GM12878 (cell line): ENCODE measurements around the gene PROB1. TPM values are rescaled to one million over a fixed set of nuclear protein-coding genes. Genes with fewer than 3 reads are reported as not detected.

Experiments
- ATAC-seq: fragments of 200-7000 bp; cut with Tn5 transposase; 3 replicates; pipeline ENCODE4 v1.9.1; 2020; ENCODE audit warnings: mild to moderate bottlenecking, moderate library complexity
- BruUV-seq: library from RNA; stranded (reverse); fragments of 400-500 nt; replicated peaks from 2 replicates; lab custom pipeline; 2021; lab: Mats Ljungman, UMichigan
- CTCF ChIA-PET: fragments of 300-600 bp; sonication (Branson Sonifier 250); formaldehyde crosslinking; extraction: SDS; loops from one replicate; lab custom pipeline; 2021; ENCODE audit warnings: inconsistent platforms; lab: Yijun Ruan, JAX
- POLR2A ChIA-PET: fragments of 350-600 bp; formaldehyde crosslinking; extraction: SDS; loops from one replicate; lab custom pipeline; 2021; ENCODE audit warnings: inconsistent platforms; lab: Charles Lee
- RAD21 ChIA-PET: fragments of 300-600 bp; sonication (Branson Sonifier 250); formaldehyde crosslinking; loops from one replicate; lab custom pipeline; 2023; ENCODE audit warnings: antibody characterized with exemption; ENCODE audit not compliant: unreplicated experiment; lab: Charles Lee
- SMC1A ChIA-PET: fragments of 300-600 bp; sonication (Branson Sonifier 250); formaldehyde crosslinking; loops from one replicate; lab custom pipeline; 2023; ENCODE audit not compliant: unreplicated experiment, uncharacterized antibody; lab: Charles Lee
- DNase-seq: peaks from one replicate; pipeline ENCODE4 v3.0.0-alpha.2; 2011; ENCODE audit warnings: low read depth, low spot score
- FAIRE-seq: peaks from 3 replicates; lab custom pipeline; 2011; peaks lifted over from hg19 to GRCh38; lab: Jason Lieb, UNC
- H2AFZ ChIP-seq: 2 replicates; pipeline ENCODE4 v1.6.0; 2011; ENCODE audit warnings: low read depth, low read length, control low read depth; ENCODE audit not compliant: control insufficient read depth
- H3K27ac ChIP-seq: 2 replicates; pipeline ENCODE4 v1.5.1; 2011; ENCODE audit warnings: control low read depth; ENCODE audit not compliant: control insufficient read depth, insufficient read depth
- H3K27me3 ChIP-seq, 2 experiments: replicated peaks in 1 of 2; 2 replicates each; pipeline versions ENCODE4 v1.6.0 to v1.6.1; 2011; ENCODE audit warnings: low read length in 1 of 2; ENCODE audit not compliant: control insufficient read depth in 2 of 2, insufficient read depth in 2 of 2
- H3K36me3 ChIP-seq, 2 experiments: 2 replicates each; pipeline ENCODE4 v1.5.1; 2011; ENCODE audit warnings: low read length in 1 of 2; ENCODE audit not compliant: control insufficient read depth in 2 of 2, insufficient read depth in 2 of 2
- H3K4me1 ChIP-seq: 2 replicates; pipeline ENCODE4 v1.6.1; 2011; ENCODE audit warnings: mild to moderate bottlenecking, low read length, moderate library complexity, mixed read lengths; ENCODE audit not compliant: control insufficient read depth, insufficient read depth
- H3K4me2 ChIP-seq: 2 replicates; pipeline ENCODE4 v1.6.0; 2011; ENCODE audit warnings: control low read depth; ENCODE audit not compliant: control insufficient read depth, insufficient read depth
- H3K4me3 ChIP-seq: fragments of 200-600 bp; sonication (generic); 2 replicates; pipeline ENCODE4 v1.5.1; 2016
- H3K79me2 ChIP-seq: 2 replicates; pipeline ENCODE4 v1.6.0; 2011; ENCODE audit warnings: low read length; ENCODE audit not compliant: control insufficient read depth, insufficient read depth
- H3K9ac ChIP-seq: 2 replicates; pipeline ENCODE4 v1.8.0; 2011; ENCODE audit warnings: low read length, control low read depth, mixed read lengths; ENCODE audit not compliant: control insufficient read depth, insufficient read depth
- H3K9me3 ChIP-seq: replicated peaks from 3 replicates; pipeline ENCODE4 v1.5.1; 2011; ENCODE audit warnings: mild to moderate bottlenecking, low read length; ENCODE audit not compliant: control insufficient read depth, insufficient read depth
- H4K20me1 ChIP-seq: 2 replicates; pipeline ENCODE4 v1.6.0; 2011; ENCODE audit not compliant: control insufficient read depth, insufficient read depth
- CHD4 ChIP-seq: fragments of 200-600 bp; sonication (generic); IDR thresholded peaks from 2 replicates; pipeline ENCODE4 v1.6.1; 2016; ENCODE audit warnings: mild to moderate bottlenecking
- CUX1 ChIP-seq: IDR thresholded peaks from 2 replicates; pipeline ENCODE4 v1.6.1; 2012; ENCODE audit warnings: improper control_type of control experiment, low read depth, low read length; ENCODE audit not compliant: insufficient replicate concordance
- E2F4 ChIP-seq: IDR thresholded peaks from 2 replicates; pipeline ENCODE4 v1.6.1; 2012; ENCODE audit warnings: low read depth, low read length, improper control_type of control experiment
- EED ChIP-seq: sonication (generic); IDR thresholded peaks from 2 replicates; pipeline ENCODE4 v1.6.1; 2016; ENCODE audit warnings: antibody characterized with exemption, low read depth
- HDAC2 ChIP-seq: fragments of 200-600 bp; sonication (generic); IDR thresholded peaks from 2 replicates; pipeline ENCODE4 v1.6.1; 2017
- HDAC6 ChIP-seq: fragments of 200-600 bp; sonication (generic); IDR thresholded peaks from one replicate; pipeline ENCODE4 v1.8.0; 2017; ENCODE audit warnings: antibody characterized with exemption; ENCODE audit not compliant: unreplicated experiment
- KLF5 ChIP-seq: fragments of 450-650 bp; IDR thresholded peaks from 2 replicates; pipeline ENCODE4 v1.6.1; 2014; ENCODE audit warnings: mild to moderate bottlenecking; ENCODE audit not compliant: partially characterized antibody
- POLR2AphosphoS2 ChIP-seq: IDR thresholded peaks from 2 replicates; pipeline ENCODE4 v1.6.1; 2011; ENCODE audit warnings: low read depth, mild to moderate bottlenecking, low read length, improper control_type of control experiment, moderate library complexity
- RUNX3 ChIP-seq: IDR thresholded peaks from 2 replicates; pipeline ENCODE4 v1.6.1; 2012; ENCODE audit warnings: low read length, inconsistent platforms
- ZNF384 ChIP-seq: IDR thresholded peaks from 2 replicates; pipeline ENCODE4 v1.6.1; 2012; ENCODE audit warnings: low read depth, mild to moderate bottlenecking, low read length, improper control_type of control experiment, borderline replicate concordance
- WGBS: methylation state at CpG from one replicate; pipeline ENCODE4 v1.1.6; 2016; ENCODE audit warnings: low lambda C conversion rate; ENCODE audit not compliant: insufficient replicate concordance, insufficient coverage; ENCODE audit errors: missing lambda C conversion rate; 5-methylcytosine and 5-hydroxymethylcytosine counted together
- in situ Hi-C: fragments of 300-500 bp; cut with MboI; formaldehyde crosslinking; loops from 9 replicates; pipeline ENCODE4 v1.14.3; 2018; ENCODE audit warnings: mixed read lengths
- intact Hi-C: fragments of 100-400 bp; cut with micrococcal nuclease; formaldehyde crosslinking; loops from one replicate; pipeline ENCODE4 v1.14.2; 2022; ENCODE audit not compliant: unreplicated experiment
- polyA plus RNA-seq, 11 experiments: library from polyadenylated mRNA; depleted of rRNA in 4 of 11; unstranded in 6 of 11; stranded (reverse) in 5 of 11; fragments of >200 nt; fragmentation: Nextera tagmentation in 4 of 11; fragmentation: Illumina TruSeq in 1 of 11; extraction: Ambion mirVana in 4 of 11; extraction: Trizol in 1 of 11; gene quantifications; 1 replicate in 1 of 11; 2 replicates in 10 of 11; pipeline versions ENCODE4 v1.2.1 to v1.2.3, GENCODE V29; 2011 to 2016; ENCODE audit warnings: inconsistent platforms in 2 of 11, missing spikeins in 2 of 11, low read depth in 1 of 11
- total RNA-seq, 4 experiments: library from RNA; depleted of rRNA in 3 of 4; stranded (reverse); fragments of >200 nt in 3 of 4; fragmentation: Illumina TruSeq in 1 of 4; extraction: Trizol in 1 of 4; gene quantifications; 2 replicates each; pipeline versions ENCODE4 v1.2.1 to v1.2.3, GENCODE V29; 2013 to 2021

Gene PROB1
- total and polyA plus RNA-seq, 10 of the 15 experiments (the other 5 are each of a cell fraction or from before 2014, with no cell fraction given), result 0.14 to 8.1 (median 2.9) TPM

- DNase-seq (no peak), FAIRE-seq (no peak), ATAC-seq (no peak)
- BruUV-seq, result TSS peak; percentile 45
- peak overlapping the region; percentile 85 for H3K4me2 ChIP-seq
- ChIA-PET CTCF (interaction anchor here (0.9 to 3.5 kb wide), 8 partner anchors 9 to 229 kb away, joined by 3 to 26 read pairs (median 4); partner anchors contain the start of genes DNAJC18 and MZB1), RAD21 (interaction anchor here (1.4 to 3.1 kb wide), 5 partner anchors 11 to 129 kb away, joined by 3 to 17 read pairs (median 10); partner anchors contain the start of genes DNAJC18 and MZB1), SMC1A (interaction anchor here (1.0 to 5.0 kb wide), 4 partner anchors 10 to 62 kb away, joined by 3 to 19 read pairs (median 10); partner anchors contain the start of genes MZB1 and PAIP2)
- H3K27me3 ChIP-seq, result no peaks in the 10 kb centered on the region
- peaks cover 30% of the 10 kb centered on the region for H3K4me1 ChIP-seq
- peak overlapping the region; percentile 83 for H3K27ac ChIP-seq
- WGBS, result 80% methylated on average over 5 of the region's 5 CpGs
- H3K36me3 ChIP-seq, result no peaks in the 10 kb centered on the region; a peak in 1 of 4 replicates
- peak overlapping the region; percentile 66; the same call in 1 of the 2 replicates for H3K9ac ChIP-seq
- H4K20me1 ChIP-seq, result no peaks in the 10 kb centered on the region
- in situ Hi-C loops (no loop called here), intact Hi-C loops (loop anchor here (2.0 kb wide), 1 partner anchor 42 kb away; no protein-coding TSS in a partner anchor)
- peaks cover 3% of the 10 kb centered on the region; the same call in 1 of the 2 replicates for H3K79me2 ChIP-seq
- H2AFZ ChIP-seq, result peak overlapping the region; percentile 83
- no peaks in the 10 kb centered on the region; the same call in 2 of the 3 replicates for H3K9me3 ChIP-seq
- peak overlapping the region; percentile 23; the same call in 1 of the 2 replicates for H3K4me3 ChIP-seq
- TF ChIP-seq HDAC6, result no peak
- TF ChIP-seq RUNX3, result no peak
- no peak for TF ChIP-seq EED
- no peak for TF ChIP-seq POLR2AphosphoS2
- no peak for TF ChIP-seq ZNF384
- TF ChIP-seq KLF5, result no peak
- no peak for TF ChIP-seq HDAC2
- no peak for TF ChIP-seq CUX1
- TF ChIP-seq CHD4, result no peak
- TF ChIP-seq E2F4, result no peak
- TF ChIP-seq, all 136 proteins: peak for 0
- POLR2A ChIA-PET, result interaction anchor here (0.7 to 7.0 kb wide), 9 partner anchors 11 to 1558 kb away, joined by 3 to 74 read pairs (median 4); partner anchors contain the start of genes DNAJC18 and MZB1
These were observed 9.6 kb upstream of the PROB1 start for GRCh38 chr5:139404484-139404840.
